HG02623 (cell line): ENCODE data around the gene GABRD.
"Not testable (repeated sequence)": the region's sequence is repeated elsewhere in the genome, so short reads cannot be mapped to it uniquely, and the experiment has no call there.

ENCODE experiments used
- ATAC-seq: cut with Tn5 transposase; IDR thresholded peaks from one replicate; pipeline ENCODE4 v1.9.1; 2021; ENCODE audit warnings: moderate library complexity; ENCODE audit not compliant: unreplicated experiment

Gene GABRD, protein sequence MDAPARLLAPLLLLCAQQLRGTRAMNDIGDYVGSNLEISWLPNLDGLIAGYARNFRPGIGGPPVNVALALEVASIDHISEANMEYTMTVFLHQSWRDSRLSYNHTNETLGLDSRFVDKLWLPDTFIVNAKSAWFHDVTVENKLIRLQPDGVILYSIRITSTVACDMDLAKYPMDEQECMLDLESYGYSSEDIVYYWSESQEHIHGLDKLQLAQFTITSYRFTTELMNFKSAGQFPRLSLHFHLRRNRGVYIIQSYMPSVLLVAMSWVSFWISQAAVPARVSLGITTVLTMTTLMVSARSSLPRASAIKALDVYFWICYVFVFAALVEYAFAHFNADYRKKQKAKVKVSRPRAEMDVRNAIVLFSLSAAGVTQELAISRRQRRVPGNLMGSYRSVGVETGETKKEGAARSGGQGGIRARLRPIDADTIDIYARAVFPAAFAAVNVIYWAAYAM

DNA sequence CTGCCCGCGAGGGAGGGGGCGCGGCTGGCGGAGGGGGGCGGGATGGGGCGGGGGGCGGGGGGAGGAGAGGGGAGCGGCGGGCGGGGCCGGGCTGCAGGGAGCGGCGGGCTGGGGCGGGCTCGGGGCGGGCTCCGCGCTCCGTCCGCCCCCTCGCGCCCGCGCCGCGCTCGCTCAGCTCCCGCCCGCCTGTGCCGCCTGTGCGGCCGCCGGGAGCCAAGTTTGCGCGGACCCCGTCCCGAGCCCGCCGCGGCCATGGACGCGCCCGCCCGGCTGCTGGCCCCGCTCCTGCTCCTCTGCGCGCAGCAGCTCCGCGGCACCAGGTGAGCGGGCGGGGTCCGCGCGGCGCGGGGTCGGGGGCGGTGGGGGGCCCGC lies at the start of gene GABRD:
TSS of gene GABRD (plus strand) at position 174 of the 372 bp plus-strand sequence. CDS start at position 253, 79 bp downstream.
- no peak for ATAC-seq

DNA sequence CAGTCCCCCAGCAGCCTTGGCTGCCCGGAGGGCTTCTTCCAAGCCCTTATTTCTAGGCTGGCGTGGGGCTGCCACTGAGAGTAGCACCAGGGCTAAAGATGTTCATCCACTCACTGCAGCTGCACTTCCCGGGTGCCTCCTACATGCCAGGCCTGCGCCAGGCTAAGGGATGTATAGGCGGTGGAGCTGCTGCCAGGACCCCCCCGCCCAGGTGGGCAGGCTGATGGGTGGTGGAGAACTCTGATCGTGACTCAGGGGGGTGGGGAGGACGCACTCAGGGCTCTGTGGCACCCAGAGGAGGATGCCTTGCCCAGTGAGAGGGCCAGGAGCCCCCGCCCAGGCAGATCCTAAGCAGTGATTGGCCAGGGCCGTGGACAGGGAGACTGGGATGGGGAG lies 49.6 kb upstream of the GABRD start:
- ATAC-seq = no peak

DNA sequence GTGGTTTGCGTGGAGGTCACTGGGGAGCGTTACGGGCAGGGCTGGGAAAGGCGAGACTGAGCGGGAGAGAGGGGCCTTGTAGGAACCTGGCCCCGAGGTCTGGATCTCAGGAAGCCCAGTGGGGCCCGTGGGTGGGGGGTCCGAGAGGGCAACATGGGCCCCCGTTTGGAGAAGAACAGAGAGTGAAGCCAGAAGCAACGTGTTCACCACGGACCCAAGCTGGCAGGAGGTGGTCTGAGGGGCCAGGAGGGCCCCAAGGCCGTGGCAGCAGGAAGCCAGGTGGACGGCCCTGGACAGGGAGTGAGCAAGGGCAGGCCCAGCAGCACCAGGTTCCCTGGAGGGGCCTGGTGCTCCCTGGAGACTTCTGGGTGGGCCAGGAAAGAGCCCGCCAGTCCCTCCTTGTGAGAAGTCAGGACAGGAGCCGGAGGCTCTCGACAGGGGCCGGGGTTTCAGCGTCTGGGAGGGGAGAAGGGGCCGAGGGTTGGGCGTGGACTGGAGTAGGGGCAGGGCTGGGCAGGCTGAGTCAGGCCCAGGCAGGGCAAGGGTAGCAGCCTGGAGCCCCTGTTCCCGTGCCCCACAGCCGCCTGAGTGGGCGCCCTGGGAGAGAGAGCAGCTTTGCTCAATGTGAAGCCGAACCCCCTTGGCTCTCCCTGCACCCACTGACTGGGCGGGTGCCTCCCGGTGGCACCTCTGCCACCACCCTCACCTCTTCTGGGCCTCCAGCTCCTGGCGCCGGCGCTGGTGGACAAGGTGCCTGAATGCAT lies 49.0 kb upstream of the GABRD start:
- ATAC-seq = no peak

DNA sequence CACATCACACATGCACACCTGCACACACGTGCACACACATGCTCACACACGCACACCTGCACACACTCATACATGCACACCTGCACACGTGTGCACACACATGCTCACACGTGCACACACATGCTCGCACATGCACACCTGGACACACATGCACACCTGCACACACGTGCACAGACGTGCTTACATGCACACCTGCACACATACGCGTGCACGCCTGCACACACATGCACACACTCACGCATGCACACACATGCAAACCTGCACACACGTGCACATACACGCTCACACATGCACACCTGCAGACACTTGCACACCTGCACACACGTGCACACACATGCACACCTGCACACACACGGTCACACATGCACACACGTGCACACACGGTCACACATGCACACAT lies 48.1 kb upstream of the GABRD start:
- no peak for ATAC-seq

DNA sequence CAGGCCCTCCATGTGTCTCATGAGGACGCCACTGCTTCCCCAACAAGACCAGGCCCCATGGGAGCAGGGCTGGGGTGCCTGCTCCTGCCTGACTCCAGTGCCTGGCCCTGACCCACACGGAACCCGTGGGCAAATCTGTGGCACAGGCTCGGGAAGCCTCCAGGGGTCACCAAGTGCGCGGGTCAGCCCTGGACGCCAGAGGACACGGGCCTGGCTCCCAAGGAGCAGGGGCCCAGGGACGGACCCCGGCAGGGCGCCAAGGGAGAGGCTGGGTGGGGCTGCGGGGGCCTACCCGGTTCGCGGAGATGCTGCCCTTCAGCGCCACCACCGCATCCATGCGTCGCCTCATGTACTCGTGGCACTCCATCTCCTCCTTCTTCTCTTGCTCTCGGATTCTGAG lies 47.5 kb upstream of the GABRD start:
- no peak for ATAC-seq

DNA sequence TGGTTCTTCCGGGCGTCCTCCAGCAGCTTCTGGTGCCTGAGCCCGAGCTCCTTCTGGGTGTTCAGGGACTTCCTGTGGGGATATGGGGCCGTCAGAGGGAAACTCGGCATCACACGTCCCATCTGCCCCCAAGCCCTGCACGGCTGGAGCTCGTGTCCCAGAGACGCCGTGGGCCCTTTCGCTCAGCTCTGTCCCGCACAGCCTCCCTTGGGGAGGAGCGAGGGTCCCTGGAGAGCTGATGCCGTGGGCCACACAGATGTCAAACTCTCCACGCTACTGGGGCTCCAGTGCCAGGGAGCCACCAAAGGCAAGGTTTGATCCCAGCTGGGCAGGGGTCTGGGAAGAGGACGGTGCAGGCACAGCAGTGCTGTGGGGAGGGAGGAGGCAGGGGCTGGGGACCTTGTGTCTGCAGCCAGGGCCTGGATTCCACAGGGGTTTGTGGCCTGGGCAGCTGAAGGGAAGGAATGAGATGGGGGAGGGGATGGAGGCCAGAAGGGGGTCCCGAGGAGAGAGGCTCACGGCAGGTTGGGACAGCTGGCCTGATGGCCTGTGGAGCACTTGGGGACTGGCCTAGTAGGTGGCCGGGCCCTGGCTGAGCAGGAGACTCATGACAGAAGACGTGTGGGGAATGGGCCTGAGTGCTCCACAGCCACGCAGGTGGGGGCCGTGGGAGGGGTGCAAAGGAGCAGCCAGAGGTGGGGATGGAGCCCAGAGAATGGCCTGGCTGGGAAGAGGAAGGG lies 46.0 kb upstream of the GABRD start:
- no peak for ATAC-seq

DNA sequence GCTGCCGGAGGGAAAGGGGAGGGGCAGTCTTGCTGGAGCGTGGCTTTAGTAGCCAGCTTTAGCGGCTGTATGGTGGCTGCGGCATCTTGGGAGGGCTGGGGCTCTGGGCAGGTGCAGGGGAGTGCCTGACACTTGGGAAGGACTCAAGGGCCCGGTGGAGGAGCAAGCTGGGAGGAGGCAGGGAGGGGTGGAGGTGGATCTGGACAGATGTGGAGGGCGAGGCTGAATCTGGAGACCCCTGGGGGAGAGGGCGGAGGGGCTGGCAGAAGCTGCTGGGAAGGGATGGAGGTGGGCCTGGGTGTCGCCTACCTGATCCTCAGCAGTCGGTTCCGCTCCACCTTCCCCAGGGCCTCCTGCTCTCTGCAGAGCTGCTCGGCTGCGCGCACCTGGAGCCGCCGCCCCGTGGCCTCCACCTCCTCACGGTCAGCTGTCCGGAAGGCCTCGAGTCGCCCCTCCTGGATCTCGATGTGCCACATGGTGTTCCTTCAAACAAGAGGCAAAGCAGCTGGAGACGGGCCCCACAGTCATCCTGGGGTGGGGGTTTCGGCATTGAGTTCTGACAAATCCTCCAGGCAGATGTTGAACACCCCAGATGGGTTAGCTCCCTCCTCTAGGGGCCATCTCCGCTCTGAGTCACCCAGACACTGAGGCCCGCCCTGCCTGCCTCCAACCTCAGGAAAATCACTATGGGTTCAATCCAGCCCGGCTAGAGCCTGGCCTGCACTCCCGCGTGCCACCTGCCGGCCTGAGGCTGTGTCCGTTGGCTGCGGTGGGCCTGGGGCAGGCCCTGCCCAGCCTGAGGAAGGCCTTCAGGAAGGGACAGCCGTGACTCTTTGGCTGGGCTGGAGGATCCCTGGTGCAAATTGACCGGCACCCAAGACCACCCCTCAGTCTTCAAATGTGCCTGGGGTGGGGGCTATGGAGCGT lies 45.2 kb upstream of the GABRD start:
- ATAC-seq = no peak

DNA sequence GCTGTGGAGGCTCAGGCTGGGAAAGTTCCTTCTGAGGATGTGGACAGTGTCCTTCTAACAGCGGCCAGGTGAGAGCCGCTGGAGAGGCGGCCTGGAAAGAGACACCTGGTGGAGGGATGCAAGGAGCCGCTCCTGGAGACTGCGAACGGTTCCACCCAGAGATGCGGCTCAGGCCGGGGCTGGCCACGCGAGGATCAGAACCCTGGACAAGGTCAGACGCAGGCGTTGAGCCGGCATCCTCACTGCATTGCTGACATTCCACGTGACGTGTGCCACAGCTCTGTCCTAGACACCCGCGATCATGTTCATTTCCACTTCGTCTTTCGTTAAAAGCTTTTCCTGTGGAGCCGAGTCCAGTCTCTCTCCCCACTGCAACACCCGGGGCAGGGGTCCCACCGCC lies 44.3 kb upstream of the GABRD start:
- no peak for ATAC-seq

DNA sequence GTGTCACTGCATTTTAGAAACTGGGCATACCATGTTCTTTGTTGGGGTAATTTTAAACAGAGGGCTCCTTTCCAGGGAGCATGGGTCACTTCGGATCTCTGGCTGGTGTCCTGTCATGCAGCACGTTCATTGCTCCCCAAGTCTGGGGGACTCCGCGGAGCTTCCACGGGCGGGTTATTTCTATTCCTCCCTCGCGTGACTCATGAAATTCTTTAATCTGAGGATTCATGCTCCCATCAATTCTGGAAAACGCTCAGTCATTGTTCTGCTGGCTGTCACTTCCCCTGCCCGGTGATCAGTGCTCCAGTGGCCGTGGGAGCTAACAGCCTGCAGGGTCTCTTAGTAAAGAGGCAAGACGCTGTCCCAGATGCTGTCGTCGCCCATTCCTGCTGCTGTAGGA lies 43.6 kb upstream of the GABRD start:
- no peak for ATAC-seq

DNA sequence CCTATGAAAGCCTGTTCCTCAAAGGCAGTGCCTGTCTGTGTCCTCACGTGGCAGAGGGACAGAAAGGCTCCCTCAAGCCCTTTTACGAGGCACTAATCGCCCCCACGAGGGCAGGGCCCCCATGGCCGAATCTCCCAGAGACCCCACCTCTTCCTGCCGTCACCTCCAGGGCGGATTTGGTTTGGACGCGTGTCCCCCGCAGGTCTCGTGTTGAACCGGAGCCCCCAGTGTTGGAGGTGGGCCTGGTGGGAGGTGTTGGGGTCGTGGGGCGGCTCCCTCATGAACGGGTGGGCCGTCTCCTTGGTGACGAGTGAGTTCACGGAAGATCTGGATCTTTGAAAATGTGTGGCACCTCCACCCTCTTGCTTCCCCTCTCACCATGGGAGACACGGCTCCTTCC lies 43.1 kb upstream of the GABRD start:
- no peak for ATAC-seq

DNA sequence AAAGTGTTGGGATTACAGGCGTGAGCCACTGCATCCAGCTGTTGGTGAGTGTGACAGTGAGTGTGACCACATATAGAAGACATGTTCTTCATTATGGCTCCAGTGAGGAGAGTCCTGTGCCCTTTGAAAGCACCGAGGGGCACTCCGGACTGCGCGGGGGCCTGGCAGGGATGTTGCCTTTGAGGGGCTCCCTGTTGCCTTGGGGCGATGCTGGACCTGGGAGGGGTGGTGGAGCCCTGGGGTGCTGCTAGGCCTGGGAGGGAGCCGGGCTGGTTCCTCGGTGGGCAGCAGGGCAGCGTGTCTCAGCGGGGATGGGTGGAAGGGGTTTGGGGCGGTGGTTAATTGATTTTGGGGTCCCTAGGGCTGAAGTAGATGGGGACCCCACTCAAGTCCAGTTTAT lies 41.0 kb upstream of the GABRD start:
- no peak for ATAC-seq

DNA sequence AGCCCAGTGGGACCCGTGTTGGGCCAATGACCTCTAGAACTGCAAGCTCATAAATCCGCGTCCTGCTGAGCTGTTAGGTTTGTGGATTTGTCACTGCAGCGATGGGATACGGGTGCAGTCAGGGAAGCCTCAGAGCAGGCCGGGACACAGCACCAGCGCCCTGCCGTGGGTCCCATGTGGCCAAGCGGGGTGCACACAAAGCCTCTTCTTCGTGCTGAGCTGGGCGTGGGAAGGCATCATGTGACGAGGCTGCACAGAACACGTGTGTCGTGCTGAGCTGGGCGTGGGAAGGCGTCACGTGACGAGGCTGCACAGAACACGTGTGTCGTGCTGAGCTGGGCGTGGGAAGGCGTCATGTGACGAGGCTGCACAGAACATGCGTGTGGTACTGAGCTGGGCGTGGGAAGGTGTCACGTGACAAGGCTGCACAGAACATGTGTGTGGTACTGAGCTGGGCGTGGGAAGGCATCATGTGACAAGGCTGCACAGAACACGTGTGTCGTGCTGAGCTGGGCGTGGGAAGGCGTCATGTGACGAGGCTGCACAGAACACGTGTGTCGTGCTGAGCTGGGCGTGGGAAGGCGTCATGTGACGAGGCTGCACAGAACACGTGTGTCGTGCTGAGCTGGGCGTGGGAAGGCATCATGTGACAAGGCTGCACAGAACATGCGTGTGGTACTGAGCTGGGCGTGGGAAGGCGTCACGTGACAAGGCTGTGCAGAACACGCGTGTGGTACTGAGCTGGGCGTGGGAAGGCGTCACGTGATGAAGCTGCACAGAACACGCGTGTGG lies 40.3 kb upstream of the GABRD start:
- not testable (repeated sequence) for ATAC-seq

DNA sequence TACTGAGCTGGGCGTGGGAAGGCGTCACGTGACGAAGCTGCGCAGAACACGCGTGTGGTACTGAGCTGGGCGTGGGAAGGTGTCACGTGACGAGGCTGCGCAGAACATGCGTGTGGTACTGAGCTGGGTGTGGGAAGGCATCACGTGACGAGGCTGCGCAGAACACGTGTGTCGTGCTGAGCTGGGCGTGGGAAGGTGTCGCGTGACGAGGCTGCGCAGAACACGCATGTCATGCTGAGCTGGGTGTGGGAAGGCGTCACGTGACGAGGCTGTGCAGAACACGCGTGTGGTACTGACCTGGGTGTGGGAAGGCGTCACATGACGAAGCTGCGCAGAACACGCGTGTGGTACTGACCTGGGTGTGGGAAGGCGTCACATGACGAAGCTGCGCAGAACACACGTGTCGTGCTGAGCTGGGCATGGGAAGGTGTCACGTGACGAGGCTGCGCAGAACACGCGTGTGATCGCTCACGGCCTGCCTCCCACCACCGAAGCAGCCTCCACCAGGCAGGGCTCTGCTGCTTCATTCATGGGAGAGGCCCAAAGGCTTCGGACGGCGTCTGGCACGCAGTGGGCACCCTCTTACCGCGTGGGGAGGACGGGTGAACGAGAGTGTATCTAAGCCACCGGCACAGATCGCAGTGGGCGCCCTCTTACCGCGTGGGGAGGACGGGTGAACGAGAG lies 39.5 kb upstream of the GABRD start:
- ATAC-seq = no peak

DNA sequence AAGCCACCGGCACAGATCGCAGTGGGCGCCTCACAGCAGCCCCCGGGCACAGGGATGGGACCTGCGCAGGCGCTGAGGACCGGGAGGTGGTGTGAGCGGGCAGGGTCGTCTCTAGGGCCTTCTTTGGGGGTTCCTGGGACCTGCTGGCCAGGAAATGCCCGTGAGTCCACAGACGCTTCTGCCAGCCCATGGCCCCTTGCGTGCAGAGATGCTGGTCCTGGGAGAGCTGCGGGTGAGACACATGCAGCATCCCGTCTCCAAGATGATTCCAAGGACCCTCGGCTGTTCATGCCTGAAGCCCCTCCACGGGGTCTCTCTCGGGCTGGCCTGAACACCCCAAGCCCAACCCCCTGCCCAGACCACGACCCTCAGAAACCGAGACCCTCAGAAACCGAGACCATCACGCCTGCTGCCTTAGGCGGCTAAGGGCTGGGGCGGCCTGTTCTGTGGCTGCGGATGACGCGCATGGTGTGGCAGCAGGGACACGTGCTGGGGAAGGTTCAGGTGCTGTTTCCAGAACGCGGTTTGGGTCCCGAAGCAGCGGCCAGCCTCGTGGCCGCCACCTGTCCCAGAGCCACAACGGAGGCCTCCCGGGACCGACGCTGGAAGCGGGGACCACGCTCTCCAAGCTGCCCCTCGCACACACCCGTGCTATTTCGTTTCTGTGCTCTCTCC lies 38.5 kb upstream of the GABRD start:
- ATAC-seq = no peak

DNA sequence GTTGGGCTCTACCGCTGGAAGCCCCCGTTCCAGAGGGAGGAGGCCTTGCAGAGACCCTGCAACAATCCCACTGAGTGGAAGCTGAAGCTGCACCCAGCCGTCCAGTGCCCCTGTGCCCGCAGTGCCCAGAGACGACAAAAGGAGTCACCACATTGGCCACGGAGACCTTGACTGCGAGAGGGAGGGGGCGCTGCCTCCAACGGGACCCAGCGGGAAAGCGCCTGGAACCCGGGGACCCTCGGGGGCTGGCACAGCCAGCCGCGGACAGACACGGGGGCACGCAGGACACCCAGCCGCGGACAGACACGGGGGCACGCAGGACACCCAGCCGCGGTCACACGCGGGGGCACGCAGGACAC lies 38.0 kb upstream of the GABRD start:
- no peak for ATAC-seq

DNA sequence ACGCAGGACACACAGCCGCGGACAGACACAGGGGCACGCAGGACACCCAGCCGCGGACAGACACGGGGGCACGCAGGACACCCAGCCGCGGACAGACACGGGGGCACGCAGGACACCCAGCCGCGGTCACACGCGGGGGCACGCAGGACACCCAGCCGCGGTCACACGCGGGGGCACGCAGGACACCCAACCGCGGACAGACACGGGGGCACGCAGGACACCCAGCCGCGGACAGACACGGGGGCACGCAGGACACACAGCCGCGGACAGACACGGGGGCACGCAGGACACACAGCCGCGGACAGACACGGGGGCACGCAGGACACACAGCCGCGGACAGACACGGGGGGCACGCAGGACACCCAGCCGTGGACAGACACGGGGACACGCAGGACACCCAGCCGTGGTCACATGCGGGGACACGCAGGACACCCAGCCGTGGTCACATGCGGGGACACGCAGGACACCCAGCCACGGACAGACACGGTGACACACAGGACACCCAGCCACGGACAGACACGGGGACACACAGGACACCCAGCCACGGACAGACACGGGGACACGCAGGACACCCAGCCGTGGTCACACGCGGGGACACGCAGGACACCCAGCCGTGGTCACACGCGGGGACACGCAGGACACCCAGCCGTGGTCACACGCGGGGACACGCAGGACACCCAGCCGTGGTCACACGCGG lies 37.4 kb upstream of the GABRD start:
- not testable (repeated sequence) for ATAC-seq

DNA sequence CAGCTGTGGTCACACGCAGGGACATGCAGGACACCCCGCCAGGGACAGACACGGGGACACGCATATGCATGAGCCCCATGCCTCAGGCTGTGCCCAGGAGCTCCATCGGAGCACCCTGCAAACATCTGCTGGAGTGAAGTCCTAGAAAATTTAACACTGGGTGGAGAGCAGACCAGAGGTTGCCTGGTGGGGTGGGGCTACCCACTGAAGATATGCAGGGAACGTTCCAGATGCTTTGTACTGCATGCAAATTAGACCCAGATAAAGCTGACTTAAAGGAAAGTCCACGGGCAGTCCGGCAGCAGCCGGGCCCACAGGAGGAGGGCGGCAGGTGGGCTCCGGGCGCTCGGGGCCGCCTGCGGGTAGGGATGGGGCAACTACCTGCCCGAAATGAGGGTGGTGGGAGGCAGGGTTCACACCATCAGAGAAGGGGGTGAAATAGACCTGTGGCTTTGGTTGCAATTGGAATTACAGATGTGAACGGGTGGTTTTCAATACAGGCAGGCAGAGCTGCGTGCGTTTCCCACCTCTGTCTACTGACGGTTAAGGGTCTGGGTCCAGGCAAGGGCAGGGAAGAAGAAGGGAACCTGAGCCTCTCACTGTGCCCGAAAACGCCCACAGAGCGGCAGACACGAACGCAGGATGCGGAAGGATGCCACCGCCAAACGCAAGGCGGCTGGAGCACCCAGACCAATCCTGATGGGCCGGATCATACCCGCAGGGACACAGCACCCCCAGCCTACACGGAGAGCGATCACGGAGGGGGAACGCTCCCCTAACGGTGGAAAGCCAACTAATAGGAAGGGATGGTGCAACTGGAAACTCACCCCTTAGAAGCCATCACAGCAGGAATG lies 36.5 kb upstream of the GABRD start:
- no peak for ATAC-seq
